PC-9 (cell line): ENCODE data around the gene SPIN2B. TPM values are rescaled to one million over a fixed set of nuclear protein-coding genes. Genes with fewer than 3 reads are reported as not detected.
"Not testable (repeated sequence)": the region's sequence is repeated elsewhere in the genome, so short reads cannot be mapped to it uniquely, and the experiment has no call there.

Experiments
- BruUV-seq: library from RNA; stranded (reverse); fragments of 400-500 nt; replicated peaks from 2 replicates; lab custom pipeline; 2021; lab: Mats Ljungman, UMichigan
- CTCF ChIA-PET: fragments of 300-600 bp; sonication (Branson Sonifier 250); formaldehyde crosslinking; loops from one replicate; lab custom pipeline; 2022; ENCODE audit warnings: antibody characterized with exemption; lab: Charles Lee
- POLR2A ChIA-PET: fragments of 300-600 bp; sonication (Branson Sonifier 250); formaldehyde crosslinking; loops from one replicate; lab custom pipeline; 2022; ENCODE audit warnings: antibody characterized with exemption; ENCODE audit not compliant: unreplicated experiment; lab: Charles Lee
- DNase-seq, 2 experiments: peaks; one replicate each; pipeline versions ENCODE4 v3.0.0 to v3.0.0-alpha.2; 2015 to 2022; ENCODE audit warnings: mixed read lengths in 1 of 2
- H2AFZ ChIP-seq: fragments of 200-600 bp; sonication (generic); 2 replicates; pipeline ENCODE4 v1.8.1; 2017; ENCODE audit warnings: antibody characterized with exemption
- H3F3A ChIP-seq: fragments of 200-600 bp; sonication (generic); 2 replicates; pipeline ENCODE4 v1.8.1; 2017; ENCODE audit warnings: antibody characterized with exemption, mild to moderate bottlenecking, low read depth; ENCODE audit not compliant: insufficient read depth
- H3K27ac ChIP-seq: fragments of 200-600 bp; sonication (generic); 2 replicates; pipeline ENCODE4 v1.6.1; 2016; ENCODE audit warnings: mixed run types
- H3K27me3 ChIP-seq: fragments of 200-600 bp; sonication (generic); 2 replicates; pipeline ENCODE4 v1.6.1; 2016; ENCODE audit warnings: low read depth, mixed run types; ENCODE audit not compliant: insufficient read depth
- H3K36me3 ChIP-seq: fragments of 200-600 bp; sonication (generic); 2 replicates; pipeline ENCODE4 v1.6.1; 2016; ENCODE audit warnings: low read depth, mixed run types
- H3K4me1 ChIP-seq: fragments of 200-600 bp; sonication (generic); replicated peaks from 2 replicates; pipeline ENCODE4 v1.6.1; 2016; ENCODE audit warnings: mixed run types; ENCODE audit not compliant: insufficient read depth
- H3K4me2 ChIP-seq: fragments of 200-600 bp; sonication (generic); 2 replicates; pipeline ENCODE4 v1.6.1; 2017; ENCODE audit warnings: mixed run types
- H3K4me3 ChIP-seq: fragments of 200-600 bp; sonication (generic); 2 replicates; pipeline ENCODE4 v1.6.1; 2016; ENCODE audit warnings: mixed run types
- H3K79me2 ChIP-seq: fragments of 200-600 bp; sonication (generic); 2 replicates; pipeline ENCODE4 v1.6.1; 2017; ENCODE audit warnings: low read depth, mixed run types
- H3K9me2 ChIP-seq: fragments of 200-600 bp; sonication (generic); 2 replicates; pipeline ENCODE4 v1.8.1; 2017; ENCODE audit warnings: mild to moderate bottlenecking; ENCODE audit not compliant: insufficient read depth
- H3K9me3 ChIP-seq: fragments of 200-600 bp; sonication (generic); 2 replicates; pipeline ENCODE4 v1.8.1; 2016; ENCODE audit warnings: low read depth; ENCODE audit not compliant: insufficient read depth
- H4K20me1 ChIP-seq: fragments of 200-600 bp; sonication (generic); 2 replicates; pipeline ENCODE4 v1.8.1; 2017; ENCODE audit not compliant: insufficient read depth
- EZH2 ChIP-seq: fragments of 200-600 bp; sonication (generic); IDR thresholded peaks from 2 replicates; pipeline ENCODE4 v1.8.0; 2017; ENCODE audit warnings: antibody characterized with exemption, low read depth
- intact Hi-C: fragments of 100-400 bp; cut with micrococcal nuclease; formaldehyde crosslinking; loops from one replicate; pipeline ENCODE4 v1.10.0; 2022; ENCODE audit not compliant: unreplicated experiment
- total RNA-seq: library from RNA; stranded (reverse); gene quantifications from 2 replicates; pipeline ENCODE4 v1.2.3, GENCODE V29; 2021
- TF ChIP-seq, protein P1 (sequence below): fragments of 200-600 bp; sonication (generic); conservative IDR thresholded peaks from 2 replicates; pipeline ENCODE4 v1.6.1; 2017; ENCODE audit warnings: mixed run types, antibody characterized with exemption, mild to moderate bottlenecking, moderate library complexity

SPIN2B gene
- total RNA-seq, 1 experiment from 2014 or later = 31.2 TPM

GRCh38 chrX:57135287-57135686 is 13.9 kb upstream of the SPIN2B start:
- POLR2A ChIA-PET = no interaction called here
- intact Hi-C loops = no loop called here
- Histone ChIP-seq H3K36me3 (no peaks in the 10 kb centered on the region), H3K4me2 (no peak overlapping the region), H4K20me1 (no peaks in the 10 kb centered on the region), H3K79me2 (no peaks in the 10 kb centered on the region), H3K4me1 (no peaks in the 10 kb centered on the region), H3K4me3 (no peak overlapping the region), H3F3A (no peaks in the 10 kb centered on the region), H3K27ac (no peak overlapping the region), H2AFZ (no peak overlapping the region), H3K9me2 (no peaks in the 10 kb centered on the region), H3K27me3 (no peaks in the 10 kb centered on the region), H3K9me3 (no peaks in the 10 kb centered on the region)
- DNase-seq = no peak
- BruUV-seq = no TSS peak
- TF ChIP-seq, protein P1, sequence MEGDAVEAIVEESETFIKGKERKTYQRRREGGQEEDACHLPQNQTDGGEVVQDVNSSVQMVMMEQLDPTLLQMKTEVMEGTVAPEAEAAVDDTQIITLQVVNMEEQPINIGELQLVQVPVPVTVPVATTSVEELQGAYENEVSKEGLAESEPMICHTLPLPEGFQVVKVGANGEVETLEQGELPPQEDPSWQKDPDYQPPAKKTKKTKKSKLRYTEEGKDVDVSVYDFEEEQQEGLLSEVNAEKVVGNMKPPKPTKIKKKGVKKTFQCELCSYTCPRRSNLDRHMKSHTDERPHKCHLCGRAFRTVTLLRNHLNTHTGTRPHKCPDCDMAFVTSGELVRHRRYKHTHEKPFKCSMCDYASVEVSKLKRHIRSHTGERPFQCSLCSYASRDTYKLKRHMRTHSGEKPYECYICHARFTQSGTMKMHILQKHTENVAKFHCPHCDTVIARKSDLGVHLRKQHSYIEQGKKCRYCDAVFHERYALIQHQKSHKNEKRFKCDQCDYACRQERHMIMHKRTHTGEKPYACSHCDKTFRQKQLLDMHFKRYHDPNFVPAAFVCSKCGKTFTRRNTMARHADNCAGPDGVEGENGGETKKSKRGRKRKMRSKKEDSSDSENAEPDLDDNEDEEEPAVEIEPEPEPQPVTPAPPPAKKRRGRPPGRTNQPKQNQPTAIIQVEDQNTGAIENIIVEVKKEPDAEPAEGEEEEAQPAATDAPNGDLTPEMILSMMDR = no peak
- TF ChIP-seq EZH2 = no peak
- CTCF ChIA-PET = no interaction called here

GRCh38 chrX:57134702-57135101 is 13.4 kb upstream of the SPIN2B start:
- no peaks in the 10 kb centered on the region for H3K4me1 ChIP-seq
- no peak overlapping the region for H3K4me2 ChIP-seq
- no peaks in the 10 kb centered on the region for H4K20me1 ChIP-seq
- no peaks in the 10 kb centered on the region for H3K27me3 ChIP-seq
- H2AFZ ChIP-seq = no peak overlapping the region
- no peak overlapping the region for H3K4me3 ChIP-seq
- no peak overlapping the region for H3K27ac ChIP-seq
- H3F3A ChIP-seq = no peaks in the 10 kb centered on the region
- ChIA-PET POLR2A (no interaction called here), CTCF (no interaction called here)
- BruUV-seq = no TSS peak
- H3K9me2 ChIP-seq = no peaks in the 10 kb centered on the region
- H3K79me2 ChIP-seq = no peaks in the 10 kb centered on the region
- no peaks in the 10 kb centered on the region for H3K36me3 ChIP-seq
- intact Hi-C loops = no loop called here
- no peak for DNase-seq
- H3K9me3 ChIP-seq = no peaks in the 10 kb centered on the region
- TF ChIP-seq EZH2 = no peak
- TF ChIP-seq, protein P1 = no peak

DNA sequence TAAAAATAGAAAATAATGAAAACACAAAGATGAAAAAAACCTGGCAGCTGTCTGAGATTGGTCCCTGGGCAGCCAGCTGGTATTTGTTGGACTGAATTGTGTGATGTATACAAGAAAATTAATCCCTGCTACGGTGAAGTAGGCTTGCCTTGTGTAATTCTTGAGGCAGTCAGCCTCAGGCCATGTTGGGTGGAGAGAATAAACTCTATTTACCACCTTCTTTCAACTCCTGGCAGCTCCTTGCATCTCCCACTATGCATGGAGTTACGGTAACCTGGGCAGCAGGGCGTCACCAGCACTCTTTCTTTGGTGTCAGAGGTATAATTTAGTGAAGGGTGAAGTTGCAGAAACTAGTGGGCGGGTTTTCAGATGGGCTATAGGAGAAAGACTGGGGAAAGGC is 12.4 kb upstream of the SPIN2B start:
- Histone ChIP-seq H3K9me3 (no peaks in the 10 kb centered on the region), H3F3A (no peaks in the 10 kb centered on the region), H4K20me1 (no peaks in the 10 kb centered on the region), H3K4me2 (no peak overlapping the region), H3K9me2 (no peaks in the 10 kb centered on the region), H3K27ac (no peak overlapping the region), H3K4me1 (no peaks in the 10 kb centered on the region), H3K36me3 (no peaks in the 10 kb centered on the region), H3K79me2 (no peaks in the 10 kb centered on the region), H3K27me3 (no peaks in the 10 kb centered on the region), H2AFZ (no peak overlapping the region), H3K4me3 (no peak overlapping the region)
- DNase-seq = no peak
- intact Hi-C loops = no loop called here
- TF ChIP-seq, protein P1 = no peak
- TF ChIP-seq EZH2 = no peak
- POLR2A ChIA-PET = no interaction called here
- CTCF ChIA-PET = no interaction called here
- BruUV-seq = no TSS peak

DNA sequence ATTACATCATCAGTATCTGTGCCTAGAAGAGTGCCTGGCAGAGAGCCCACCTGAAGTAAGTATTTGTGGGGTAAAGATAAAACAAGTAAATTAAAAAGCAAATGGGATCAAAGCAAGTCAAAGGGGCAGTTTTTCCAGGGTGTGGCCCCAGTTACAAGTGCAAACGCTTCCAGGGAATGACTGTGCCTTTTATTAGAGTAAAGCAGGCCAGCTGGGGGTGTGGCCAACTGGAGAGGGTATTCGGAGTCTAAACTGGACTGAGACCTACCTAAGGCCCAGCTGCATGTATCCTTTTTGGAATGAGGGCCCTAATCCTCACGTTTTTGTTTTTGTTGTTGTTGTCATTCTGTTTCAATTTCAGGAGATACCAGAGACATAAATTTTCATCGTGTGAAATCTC is 11.9 kb upstream of the SPIN2B start:
- BruUV-seq, CTCF ChIA-PET, H3K4me2 ChIP-seq, H3K4me1 ChIP-seq, H3K79me2 ChIP-seq, H3K9me2 ChIP-seq, intact Hi-C loops, H4K20me1 ChIP-seq, H3K4me3 ChIP-seq, H3F3A ChIP-seq, H3K27me3 ChIP-seq, DNase-seq, POLR2A ChIA-PET, H3K36me3 ChIP-seq, H3K27ac ChIP-seq, H3K9me3 ChIP-seq, H2AFZ ChIP-seq: not testable (repeated sequence)
